H9 (cell line): ENCODE results near the gene ARHGEF25. TPM values are rescaled to one million over a fixed set of nuclear protein-coding genes. Genes with fewer than 3 reads are reported as not detected.

Experiments used
- DNase-seq: peaks from one replicate; pipeline ENCODE4 v3.0.0-alpha.2; 2017
- H2AFZ ChIP-seq: one replicate; pipeline ENCODE4 v1.6.1; 2013; ENCODE audit warnings: mild to moderate bottlenecking, low read length, control low read depth, moderate library complexity
- H2AK5ac ChIP-seq: 2 replicates; pipeline ENCODE4 v1.6.1; 2013; ENCODE audit warnings: low read length, control low read depth, mixed read lengths; ENCODE audit not compliant: insufficient read length
- H2BK120ac ChIP-seq: one replicate; pipeline ENCODE4 v1.6.1; 2013; ENCODE audit warnings: low read depth, mild to moderate bottlenecking, low read length, control low read depth, inconsistent platforms; ENCODE audit not compliant: poor library complexity, severe bottlenecking
- H2BK12ac ChIP-seq: 2 replicates; pipeline ENCODE4 v1.6.1; 2013; ENCODE audit warnings: low read length, control low read depth, mixed read lengths, low read depth; ENCODE audit not compliant: insufficient read length
- H2BK15ac ChIP-seq: 2 replicates; pipeline ENCODE4 v1.6.1; 2013; ENCODE audit warnings: low read depth, low read length, control low read depth
- H2BK20ac ChIP-seq: one replicate; pipeline ENCODE4 v1.6.1; 2013; ENCODE audit warnings: low read depth, mild to moderate bottlenecking, low read length, control low read depth, inconsistent platforms; ENCODE audit not compliant: poor library complexity, severe bottlenecking
- H2BK5ac ChIP-seq: 2 replicates; pipeline ENCODE4 v1.6.1; 2013; ENCODE audit warnings: low read length, control low read depth, mixed read lengths; ENCODE audit not compliant: insufficient read length
- H3K14ac ChIP-seq: 2 replicates; pipeline ENCODE4 v1.6.1; 2013; ENCODE audit warnings: low read length, control low read depth; ENCODE audit not compliant: insufficient read depth
- H3K18ac ChIP-seq: 2 replicates; pipeline ENCODE4 v1.6.1; 2013; ENCODE audit warnings: low read depth, mild to moderate bottlenecking, mixed read lengths, low read length, control low read depth; ENCODE audit not compliant: insufficient read length
- H3K23ac ChIP-seq: 2 replicates; pipeline ENCODE4 v1.6.1; 2013; ENCODE audit warnings: low read length, control low read depth, mixed read lengths, low read depth; ENCODE audit not compliant: insufficient read length
- H3K23me2 ChIP-seq: 2 replicates; pipeline ENCODE4 v1.6.1; 2013; ENCODE audit warnings: low read depth, mild to moderate bottlenecking, mixed read lengths, low read length, control low read depth; ENCODE audit not compliant: insufficient read length, poor library complexity, severe bottlenecking
- H3K27ac ChIP-seq: 2 replicates; pipeline ENCODE4 v1.5.1; 2013; ENCODE audit warnings: low read length, control low read depth, mixed read lengths, low read depth; ENCODE audit not compliant: insufficient read length
- H3K27me3 ChIP-seq: 2 replicates; pipeline ENCODE4 v1.6.1; 2013; ENCODE audit warnings: low read length, control low read depth, inconsistent platforms; ENCODE audit not compliant: insufficient read depth
- H3K4ac ChIP-seq: 2 replicates; pipeline ENCODE4 v1.6.1; 2013; ENCODE audit warnings: low read depth, mild to moderate bottlenecking, control low read depth, inconsistent platforms, low read length, moderate library complexity
- H3K4me1 ChIP-seq: 2 replicates; pipeline ENCODE4 v1.6.1; 2013; ENCODE audit warnings: low read length, control low read depth, inconsistent platforms; ENCODE audit not compliant: insufficient read depth
- H3K4me2 ChIP-seq: 2 replicates; pipeline ENCODE4 v1.6.1; 2013; ENCODE audit warnings: low read length, control low read depth, mixed read lengths; ENCODE audit not compliant: insufficient read length, insufficient read depth
- H3K56ac ChIP-seq: 2 replicates; pipeline ENCODE4 v1.6.1; 2013; ENCODE audit warnings: low read depth, mild to moderate bottlenecking, mixed read lengths, low read length, control low read depth; ENCODE audit not compliant: insufficient read length
- H3K79me1 ChIP-seq: 2 replicates; pipeline ENCODE4 v1.6.1; 2013; ENCODE audit warnings: low read depth, mild to moderate bottlenecking, moderate library complexity, low read length, control low read depth, inconsistent platforms; ENCODE audit not compliant: insufficient read depth, poor library complexity, severe bottlenecking
- H3K79me2 ChIP-seq: 2 replicates; pipeline ENCODE4 v1.6.1; 2013; ENCODE audit warnings: low read length, control low read depth, inconsistent platforms; ENCODE audit not compliant: insufficient read depth
- H3K9ac ChIP-seq: 2 replicates; pipeline ENCODE4 v1.6.1; 2013; ENCODE audit warnings: low read length, control low read depth, mixed read lengths; ENCODE audit not compliant: insufficient read length; ENCODE audit errors: extremely low read depth
- H3K9me3 ChIP-seq: one replicate; pipeline ENCODE4 v1.6.1; 2013; ENCODE audit warnings: low read depth, low read length, inconsistent platforms; ENCODE audit not compliant: control insufficient read depth
- H3T11ph ChIP-seq: one replicate; pipeline ENCODE4 v1.6.1; 2013; ENCODE audit warnings: mild to moderate bottlenecking, low read length, control low read depth, inconsistent platforms
- H4K20me1 ChIP-seq: one replicate; pipeline ENCODE4 v1.6.1; 2013; ENCODE audit not compliant: control insufficient read depth, insufficient read length, insufficient read depth
- H4K5ac ChIP-seq: 2 replicates; pipeline ENCODE4 v1.6.1; 2013; ENCODE audit warnings: low read depth, mild to moderate bottlenecking, mixed read lengths, low read length, control low read depth; ENCODE audit not compliant: insufficient read length
- H4K8ac ChIP-seq: replicated peaks from 2 replicates; pipeline ENCODE4 v1.6.1; 2013; ENCODE audit warnings: low read length, control low read depth, mixed read lengths, low read depth; ENCODE audit not compliant: insufficient read length
- H4K91ac ChIP-seq: 2 replicates; pipeline ENCODE4 v1.6.1; 2013; ENCODE audit warnings: low read depth, mild to moderate bottlenecking, moderate library complexity, mixed read lengths, low read length, control low read depth; ENCODE audit not compliant: insufficient read length
- H3K27ac Mint-ChIP-seq, 3 experiments: 2 replicates in 2 of 3; 3 replicates in 1 of 3; pipeline ENCODE4 v1.8.0; 2020 to 2021; ENCODE audit warnings: mixed read lengths in 3 of 3, mild to moderate bottlenecking in 1 of 3, moderate library complexity in 1 of 3
- H3K27me3 Mint-ChIP-seq: 2 replicates; pipeline ENCODE4 v1.8.0; 2021; ENCODE audit warnings: low read depth, mild to moderate bottlenecking, moderate library complexity, mixed read lengths
- H3K36me3 Mint-ChIP-seq, 3 experiments: 2 replicates in 2 of 3; 3 replicates in 1 of 3; pipeline ENCODE4 v1.8.0; 2020 to 2021; ENCODE audit warnings: low read depth in 3 of 3, mixed read lengths in 3 of 3; ENCODE audit not compliant: insufficient read depth in 1 of 3
- H3K4me1 Mint-ChIP-seq, 2 experiments: 2 replicates each; pipeline ENCODE4 v1.8.0; 2020; ENCODE audit warnings: mixed read lengths in 2 of 2
- H3K4me3 Mint-ChIP-seq, 2 experiments: 2 replicates in 1 of 2; 3 replicates in 1 of 2; pipeline ENCODE4 v1.8.0; 2020 to 2021; ENCODE audit warnings: mild to moderate bottlenecking in 2 of 2, mixed read lengths in 2 of 2, moderate library complexity in 1 of 2
- H3K9me3 Mint-ChIP-seq, 2 experiments: 2 replicates in 1 of 2; 3 replicates in 1 of 2; pipeline ENCODE4 v1.8.0; 2020; ENCODE audit warnings: mild to moderate bottlenecking in 2 of 2, mixed read lengths in 2 of 2, moderate library complexity in 1 of 2
- CTCF ChIP-seq: fragments of 200-600 bp; sonication (generic); conservative IDR thresholded peaks from 3 replicates; pipeline ENCODE4 v1.8.0; 2021; ENCODE audit warnings: antibody characterized with exemption, mild to moderate bottlenecking
- WGBS: extraction: QIAGEN DNeasy Blood & Tissue Kit; methylation state at CpG from one replicate; pipeline ENCODE4 v1.1.7; 2013; ENCODE audit warnings: missing lambda C conversion rate, low lambda C conversion rate, mixed read lengths; ENCODE audit not compliant: insufficient read length; ENCODE audit errors: extremely low coverage; 5-methylcytosine and 5-hydroxymethylcytosine counted together
- total RNA-seq: library from RNA; stranded (reverse); gene quantifications from 2 replicates; pipeline ENCODE4 v1.2.1, GENCODE V29; 2021

ARHGEF25 gene
- total RNA-seq, 1 experiment from 2014 or later, result 22.6 TPM

- Histone ChIP-seq H3K14ac (no peak overlapping the region), H2AK5ac (no peak overlapping the region), H3K23me2 (peaks cover 3% of the 10 kb centered on the region), H3K23ac (no peak overlapping the region), H4K8ac (no peak overlapping the region), H3K4me2 (no peak overlapping the region), H3K4ac (no peak overlapping the region), H2AFZ (no peak overlapping the region), H3K27ac (no peak overlapping the region), H3T11ph (no peak overlapping the region), H3K79me1 (no peaks in the 10 kb centered on the region), H2BK20ac (no peak overlapping the region), H3K4me1 (no peaks in the 10 kb centered on the region), H3K79me2 (no peaks in the 10 kb centered on the region), H4K20me1 (no peaks in the 10 kb centered on the region), H2BK5ac (no peak overlapping the region), H4K91ac (no peak overlapping the region), H3K9me3 (no peaks in the 10 kb centered on the region), H3K18ac (no peak overlapping the region), H3K27me3 (no peaks in the 10 kb centered on the region), H3K56ac (no peak overlapping the region), H2BK12ac (no peak overlapping the region), H2BK120ac (no peak overlapping the region), H2BK15ac (no peak overlapping the region), H4K5ac (no peak overlapping the region), H3K9ac (no peak overlapping the region)
- H3K36me3 Mint-ChIP-seq, result peaks cover 37 to 63% (median 60%) of the 10 kb centered on the region in 3 experiments
- H3K4me3 Mint-ChIP-seq, result no peak overlapping the region
- no peaks in the 10 kb centered on the region; the same call in 1 of the 2 replicates for H3K27me3 Mint-ChIP-seq
- no peak for DNase-seq
- WGBS, result no CpG with 5 or more reads among the region's 6 CpGs
- TF ChIP-seq CTCF, result no peak
- H3K4me1 Mint-ChIP-seq, result no peaks in the 10 kb centered on the region
- H3K27ac Mint-ChIP-seq, result peak overlapping the region in 2 of 3 experiments; percentile 6 to 37; a peak in 3 of 7 replicates
- H3K9me3 Mint-ChIP-seq, result no peaks in the 10 kb centered on the region
Observed at GRCh38 chr12:57568838-57569237, 42.4 kb upstream of the ARHGEF25 start.
